Activated CD8-positive, alpha-beta T cell treated with anti-CD3 and anti-CD28 coated beads for 36 hours (primary cell): ENCODE measurements around the gene HLA-DOA. TPM values are rescaled to one million over a fixed set of nuclear protein-coding genes. Genes with fewer than 3 reads are reported as not detected.

Source experiments
- ATAC-seq: fragments of 200-7000 bp; cut with Tn5 transposase; one replicate; pipeline ENCODE4 v1.10.0; 2021; ENCODE audit warnings: mild to moderate bottlenecking, moderate library complexity
- CTCF ChIA-PET: fragments of 350-600 bp; sonication (Branson Sonifier 250); formaldehyde crosslinking; loops from one replicate; lab custom pipeline; 2021; ENCODE audit warnings: antibody characterized with exemption; lab: Charles Lee
- POLR2A ChIA-PET: fragments of 350-600 bp; sonication (Branson Sonifier 250); formaldehyde crosslinking; loops from one replicate; lab custom pipeline; 2021; ENCODE audit warnings: antibody characterized with exemption; lab: Charles Lee
- DNase-seq: peaks from one replicate; pipeline ENCODE4 v3.0.0-alpha.2; 2020
- H3K27ac Mint-ChIP-seq: one replicate; pipeline ENCODE4 v1.8.0; 2021; ENCODE audit warnings: mild to moderate bottlenecking, mixed read lengths
- H3K27me3 Mint-ChIP-seq: one replicate; pipeline ENCODE4 v1.8.0; 2021; ENCODE audit warnings: mixed read lengths
- H3K36me3 Mint-ChIP-seq: one replicate; pipeline ENCODE4 v1.8.0; 2021; ENCODE audit warnings: low read depth, mixed read lengths
- H3K4me1 Mint-ChIP-seq: one replicate; pipeline ENCODE4 v1.8.0; 2021; ENCODE audit warnings: low read depth, mixed read lengths
- H3K4me3 Mint-ChIP-seq: one replicate; pipeline ENCODE4 v1.8.0; 2021; ENCODE audit warnings: mild to moderate bottlenecking, moderate library complexity, mixed read lengths
- H3K9me3 Mint-ChIP-seq: one replicate; pipeline ENCODE4 v1.8.0; 2021; ENCODE audit warnings: mixed read lengths
- CTCF ChIP-seq: fragments of 200-600 bp; IDR thresholded peaks from one replicate; pipeline ENCODE4 v1.8.0; 2022; ENCODE audit warnings: antibody characterized with exemption, mild to moderate bottlenecking
- intact Hi-C: fragments of 100-400 bp; cut with micrococcal nuclease; formaldehyde crosslinking; loops from one replicate; pipeline ENCODE4 v1.10.0; 2022
- total RNA-seq, 2 experiments: library from RNA; stranded (reverse); gene quantifications; one replicate each; pipeline ENCODE4 v1.2.3, GENCODE V29; 2021

Gene HLA-DOA
- total RNA-seq, 2 experiments from 2014 or later: 6.4 to 8.1 TPM

GRCh38 chr6:32960563-32960962, 48.8 kb downstream of the HLA-DOA start:
- Mint-ChIP-seq H3K4me1 (peaks cover 44% of the 10 kb centered on the region), H3K4me3 (no peak overlapping the region), H3K27me3 (no peaks in the 10 kb centered on the region), H3K27ac (no peak overlapping the region), H3K9me3 (no peaks in the 10 kb centered on the region), H3K36me3 (peaks cover 9% of the 10 kb centered on the region)
- POLR2A ChIA-PET: interaction anchor here (30.4 kb wide), 1 partner anchor 17 kb away, joined by 852 read pairs; the partner anchor contains the start of gene BRD2
- CTCF ChIA-PET: interaction anchor here (2.0 to 4.5 kb wide), 4 partner anchors 7 to 26 kb away, joined by 5 to 74 read pairs (median 28); partner anchors contain the start of gene HLA-DMA
- ATAC-seq: no peak
- no peak for DNase-seq
- intact Hi-C loops: no loop called here
- TF ChIP-seq CTCF: no peak

GRCh38 chr6:32956176-32956575, 53.2 kb downstream of the HLA-DOA start:
- no peaks in the 10 kb centered on the region for H3K9me3 Mint-ChIP-seq
- ATAC-seq (no peak), DNase-seq (no peak)
- no peak for TF ChIP-seq CTCF
- no peak overlapping the region for H3K27ac Mint-ChIP-seq
- H3K36me3 Mint-ChIP-seq: no peaks in the 10 kb centered on the region
- ChIA-PET POLR2A (interaction anchor here (3.3 to 30.4 kb wide), 2 partner anchors 13 to 21 kb away, joined by 18 to 852 read pairs; partner anchors contain the start of gene BRD2), CTCF (interaction anchor here (1.1 to 11.2 kb wide), 8 partner anchors 7 to 117 kb away, joined by 3 to 372 read pairs (median 57); partner anchors contain the start of genes BRD2, HLA-DMB and TAP2)
- intact Hi-C loops: no loop called here
- peaks cover 44% of the 10 kb centered on the region for H3K4me1 Mint-ChIP-seq
- no peak overlapping the region for H3K4me3 Mint-ChIP-seq
- H3K27me3 Mint-ChIP-seq: no peaks in the 10 kb centered on the region

GRCh38 chr6:32954986-32955802, 54.2 kb downstream of the HLA-DOA start:
- H3K4me3 Mint-ChIP-seq: no peak overlapping the region
- peak; percentile 68 for TF ChIP-seq CTCF
- no peaks in the 10 kb centered on the region for H3K27me3 Mint-ChIP-seq
- ATAC-seq (peak; percentile 19), DNase-seq (peak; percentile 50)
- H3K4me1 Mint-ChIP-seq: peaks cover 46% of the 10 kb centered on the region
- POLR2A ChIA-PET: interaction anchor here (3.3 to 30.4 kb wide), 2 partner anchors 12 to 22 kb away, joined by 18 to 852 read pairs; partner anchors contain the start of gene BRD2
- H3K36me3 Mint-ChIP-seq: no peaks in the 10 kb centered on the region
- CTCF ChIA-PET: interaction anchor here (0.6 to 11.2 kb wide), 20 partner anchors 7 to 321 kb away, joined by 3 to 372 read pairs (median 15); partner anchors contain the start of genes BRD2, HLA-DMB, HLA-DPA1 and TAP2
- intact Hi-C loops: loop anchor here (5.0 kb wide), 1 partner anchor 63 kb away; no protein-coding TSS in a partner anchor
- H3K27ac Mint-ChIP-seq: peak overlapping the region; percentile 52
- no peaks in the 10 kb centered on the region for H3K9me3 Mint-ChIP-seq

- no peaks in the 10 kb centered on the region for H3K36me3 Mint-ChIP-seq
- ChIA-PET POLR2A (interaction anchor here (0.7 to 30.4 kb wide), 5 partner anchors 9 to 101 kb away, joined by 3 to 852 read pairs (median 3); partner anchors contain the start of genes BRD2, PSMB9 and TAP1), CTCF (interaction anchor here (0.6 to 11.2 kb wide), 24 partner anchors 8 to 123 kb away, joined by 3 to 372 read pairs (median 11); partner anchors contain the start of genes BRD2, HLA-DMB, HLA-DPA1 and TAP2)
- intact Hi-C loops: loop anchor here (5.0 kb wide), 1 partner anchor 62 kb away; no protein-coding TSS in a partner anchor
- peaks cover 54% of the 10 kb centered on the region for H3K4me1 Mint-ChIP-seq
- DNase-seq (no peak), ATAC-seq (no peak)
- no peak overlapping the region for H3K4me3 Mint-ChIP-seq
- no peak for TF ChIP-seq CTCF
- H3K27ac Mint-ChIP-seq: no peak overlapping the region
- H3K9me3 Mint-ChIP-seq: no peaks in the 10 kb centered on the region
- no peaks in the 10 kb centered on the region for H3K27me3 Mint-ChIP-seq
Observed at GRCh38 chr6:32954267-32954666, 55.1 kb downstream of the HLA-DOA start.

Other genes starting within 250 kb of the HLA-DOA start
- under 1 TPM in 1 of 2 experiments, not detected in 1; 0.60 TPM for gene HLA-DQB2, start 246.1 kb downstream of the HLA-DOA start, total RNA-seq
- 10 to 100 TPM; 10.2 to 11.6 TPM for gene HLA-DOB, start 192.6 kb downstream of the HLA-DOA start, total RNA-seq
- gene TAP2, start 170.9 kb downstream of the HLA-DOA start, total RNA-seq: 100 to 1,000 TPM; 110 to 113 TPM
- 100 to 1,000 TPM; 370 to 371 TPM for gene PSMB8, start 165.5 kb downstream of the HLA-DOA start, total RNA-seq
- gene TAP1, start 155.9 kb downstream of the HLA-DOA start, total RNA-seq: 100 to 1,000 TPM; 210 to 211 TPM
- 100 to 1,000 TPM; 219 to 229 TPM for gene PSMB9, start 155.4 kb downstream of the HLA-DOA start, total RNA-seq
- gene HLA-DMB, start 68.6 kb downstream of the HLA-DOA start, total RNA-seq: 1 to 10 TPM; 3.5 to 3.6 TPM
- gene HLA-DMA, start 56.5 kb downstream of the HLA-DOA start, total RNA-seq: 10 to 100 TPM; 16.2 TPM
- gene BRD2, start 41.0 kb downstream of the HLA-DOA start, total RNA-seq: 100 to 1,000 TPM; 219 to 235 TPM
- 10 to 100 TPM; 27.6 to 27.9 TPM for gene HLA-DPA1, start 64.1 kb upstream of the HLA-DOA start, total RNA-seq
- gene HLA-DPB1, start 66.4 kb upstream of the HLA-DOA start, total RNA-seq: 10 to 100 TPM; 12.3 to 14.8 TPM
- 1 to 10 TPM; 1.3 to 1.4 TPM for gene COL11A2, start 182.9 kb upstream of the HLA-DOA start, total RNA-seq
- 10 to 100 TPM; 41.2 to 41.9 TPM for gene RXRB, start 191.1 kb upstream of the HLA-DOA start, total RNA-seq
- 10 to 100 TPM; 43.1 to 43.3 TPM for gene SLC39A7, start 191.3 kb upstream of the HLA-DOA start, total RNA-seq
- 10 to 100 TPM; 40.6 to 42.0 TPM for gene HSD17B8, start 195.1 kb upstream of the HLA-DOA start, total RNA-seq
- 10 to 100 TPM; 26.8 to 27.5 TPM for gene RING1, start 198.9 kb upstream of the HLA-DOA start, total RNA-seq